Naive thymus-derived CD4-positive, alpha-beta T cell (primary cell): ENCODE data around the gene CACNB3. TPM values are rescaled to one million over a fixed set of nuclear protein-coding genes. Genes with fewer than 3 reads are reported as not detected.

Source experiments
- ATAC-seq: fragments of 150-1000 bp; cut with Tn5 transposase; 2 replicates; pipeline ENCODE4 v1.10.0; 2021; ENCODE audit warnings: mild to moderate bottlenecking, moderate library complexity
- CTCF ChIA-PET: fragments of 350-600 bp; sonication (Branson Sonifier 250); formaldehyde crosslinking; loops from one replicate; lab custom pipeline; 2021; ENCODE audit warnings: antibody characterized with exemption; lab: Charles Lee
- POLR2A ChIA-PET: fragments of 350-600 bp; sonication (Branson Sonifier 250); formaldehyde crosslinking; loops from one replicate; lab custom pipeline; 2021; ENCODE audit warnings: antibody characterized with exemption, inconsistent platforms; lab: Charles Lee
- DNase-seq, 9 donors: peaks; one replicate each; pipeline versions ENCODE4 v3.0.0 to v3.0.0-alpha.2; 2020 to 2022; ENCODE audit warnings: mixed read lengths in 1 of 9
- H3K27ac ChIP-seq: one replicate; pipeline ENCODE4 v1.7.0; 2013; ENCODE audit warnings: mild to moderate bottlenecking, low read depth, low read length, moderate library complexity
- H3K27me3 ChIP-seq, 2 donors: one replicate each; pipeline ENCODE4 v1.7.0; 2013; ENCODE audit warnings: low read length in 2 of 2, mild to moderate bottlenecking in 2 of 2, moderate library complexity in 2 of 2; ENCODE audit not compliant: control insufficient read depth in 2 of 2, insufficient read depth in 2 of 2
- H3K36me3 ChIP-seq, 3 experiments: 1 replicate in 2 of 3; 2 replicates in 1 of 3; pipeline ENCODE4 v1.7.0; 2013; ENCODE audit warnings: low read length in 3 of 3, mild to moderate bottlenecking in 3 of 3, moderate library complexity in 1 of 3; ENCODE audit not compliant: insufficient read depth in 3 of 3, control insufficient read depth in 2 of 3
- H3K4me1 ChIP-seq, 2 donors: one replicate each; pipeline ENCODE4 v1.7.0; 2013; ENCODE audit warnings: low read length in 2 of 2, mild to moderate bottlenecking in 2 of 2, moderate library complexity in 1 of 2; ENCODE audit not compliant: control insufficient read depth in 2 of 2, insufficient read depth in 2 of 2
- H3K4me3 ChIP-seq: 2 replicates; pipeline ENCODE4 v1.7.0; 2013; ENCODE audit warnings: mild to moderate bottlenecking, low read length
- H3K9me3 ChIP-seq, 3 experiments: 1 replicate in 2 of 3; 2 replicates in 1 of 3; pipeline ENCODE4 v1.7.0; 2013; ENCODE audit warnings: low read length in 3 of 3; ENCODE audit not compliant: control insufficient read depth in 2 of 3
- H3K27ac Mint-ChIP-seq, 9 donors: one replicate each; pipeline ENCODE4 v1.8.0; 2020 to 2022; ENCODE audit warnings: mixed read lengths in 9 of 9, mild to moderate bottlenecking in 8 of 9, moderate library complexity in 5 of 9, inconsistent platforms in 2 of 9
- H3K27me3 Mint-ChIP-seq, 5 donors: one replicate each; pipeline ENCODE4 v1.8.0; 2021 to 2022; ENCODE audit warnings: mixed read lengths in 5 of 5, mild to moderate bottlenecking in 1 of 5
- H3K36me3 Mint-ChIP-seq, 5 donors: one replicate each; pipeline ENCODE4 v1.8.0; 2020 to 2022; ENCODE audit warnings: mixed read lengths in 5 of 5, mild to moderate bottlenecking in 3 of 5, inconsistent platforms in 1 of 5
- H3K4me1 Mint-ChIP-seq, 7 donors: one replicate each; pipeline ENCODE4 v1.8.0; 2020 to 2022; ENCODE audit warnings: mixed read lengths in 7 of 7, mild to moderate bottlenecking in 3 of 7, inconsistent platforms in 1 of 7
- H3K4me3 Mint-ChIP-seq, 10 donors: one replicate each; pipeline ENCODE4 v1.8.0; 2020 to 2022; ENCODE audit warnings: mild to moderate bottlenecking in 10 of 10, mixed read lengths in 10 of 10, moderate library complexity in 6 of 10, inconsistent platforms in 2 of 10
- H3K9me3 Mint-ChIP-seq, 11 donors: one replicate each; pipeline ENCODE4 v1.8.0; 2020 to 2022; ENCODE audit warnings: mixed read lengths in 11 of 11, mild to moderate bottlenecking in 4 of 11, inconsistent platforms in 1 of 11, moderate library complexity in 1 of 11
- intact Hi-C, 2 donors: fragments of 100-400 bp; cut with micrococcal nuclease; formaldehyde crosslinking; loops; one replicate each; pipeline ENCODE4 v1.15.1; 2023
- polyA plus RNA-seq, 2 donors: library from polyadenylated mRNA; unstranded; fragments of 300-500 nt; fragmentation: Illumina TruSeq; gene quantifications; one replicate each; pipeline ENCODE4 v1.2.3, GENCODE V29; 2021
- total RNA-seq, 6 experiments: library from RNA in 5 of 6; stranded (reverse) in 5 of 6; gene quantifications; 1 replicate in 5 of 6; 2 replicates in 1 of 6; pipeline ENCODE4 v1.2.3 and lab custom pipeline; 2021 to 2026

The CACNB3 gene
- total and polyA plus RNA-seq, 7 experiments from 2014 or later, result 0.89 to 14.7 (median 4.3) TPM

DNA sequence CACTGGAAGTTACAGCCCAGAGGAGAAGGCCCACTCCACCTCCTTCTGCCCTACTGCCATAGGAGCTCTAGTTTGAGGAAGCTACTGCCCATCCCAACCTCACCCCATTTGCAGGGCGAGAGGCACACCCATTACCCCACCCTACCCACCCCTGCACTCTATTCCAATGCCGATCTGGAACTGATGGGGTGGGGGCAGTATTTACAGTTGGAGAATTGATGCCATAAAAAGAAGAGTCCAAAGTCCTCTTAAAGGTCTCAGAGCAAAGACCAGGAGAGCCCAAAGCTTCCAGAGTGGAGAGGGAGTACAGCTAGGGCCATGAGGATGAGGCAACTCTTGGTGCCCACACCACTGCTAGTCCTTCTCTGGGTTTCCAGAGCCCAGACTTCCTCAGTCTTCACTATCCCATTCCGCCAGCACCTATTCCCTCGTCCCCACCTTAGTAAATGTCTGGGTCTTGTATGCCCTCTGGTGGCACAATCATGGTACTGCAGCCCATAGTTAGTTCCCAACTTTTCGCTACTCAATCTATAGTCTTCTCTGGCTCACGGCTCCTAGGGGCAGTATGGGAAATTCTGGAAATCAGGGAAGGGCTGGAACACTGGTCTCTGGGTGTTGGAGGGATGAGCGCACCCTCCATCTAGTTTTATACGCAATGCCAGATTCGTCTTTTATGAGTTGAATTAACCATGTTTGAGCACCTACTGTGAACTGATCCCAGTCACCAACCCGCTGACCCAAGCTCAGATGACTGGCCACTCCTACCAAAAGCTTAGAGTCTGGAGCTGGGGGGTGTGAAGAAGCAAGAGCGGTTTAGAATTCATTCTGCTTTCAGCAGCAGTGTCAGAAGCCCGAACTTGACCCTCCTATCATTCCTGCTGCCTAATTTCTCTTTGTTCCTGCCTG is 22.5 kb upstream of the CACNB3 start:
- intact Hi-C loops, result loop anchor here (1.0 to 5.0 kb wide), 4 partner anchors 19 to 254 kb away; partner anchors contain the start of gene KANSL2 (in 1 of the 2)
- H3K4me3 ChIP-seq, result no peak overlapping the region
- CTCF ChIA-PET, result interaction anchor here (0.5 to 5.2 kb wide), 9 partner anchors 12 to 1764 kb away, joined by 3 to 58 read pairs (median 3); partner anchors contain the start of gene RND1
- POLR2A ChIA-PET, result interaction anchor here (1.0 to 1.1 kb wide), 2 partner anchors 11 to 20 kb away, joined by 3 read pairs; no protein-coding TSS in a partner anchor
- ATAC-seq (peak; percentile 89), DNase-seq (peak in 8 of 9 donors; percentile 14 to 62 (median 48))
- no peaks in the 10 kb centered on the region for H3K36me3 ChIP-seq
- Mint-ChIP-seq H3K27ac (peak overlapping the region in 1 of 9 donors; percentile 52), H3K36me3 (no peaks in the 10 kb centered on the region), H3K4me1 (peaks cover 0 to 10% (median 4%) of the 10 kb centered on the region in 7 donors), H3K27me3 (peaks cover 0 to 16% (median 3%) of the 10 kb centered on the region in 5 donors), H3K4me3 (no peak overlapping the region), H3K9me3 (no peaks in the 10 kb centered on the region)
- no peaks in the 10 kb centered on the region for H3K27me3 ChIP-seq
- H3K9me3 ChIP-seq, result no peaks in the 10 kb centered on the region
- no peaks in the 10 kb centered on the region for H3K4me1 ChIP-seq
- H3K27ac ChIP-seq, result no peak overlapping the region

DNA sequence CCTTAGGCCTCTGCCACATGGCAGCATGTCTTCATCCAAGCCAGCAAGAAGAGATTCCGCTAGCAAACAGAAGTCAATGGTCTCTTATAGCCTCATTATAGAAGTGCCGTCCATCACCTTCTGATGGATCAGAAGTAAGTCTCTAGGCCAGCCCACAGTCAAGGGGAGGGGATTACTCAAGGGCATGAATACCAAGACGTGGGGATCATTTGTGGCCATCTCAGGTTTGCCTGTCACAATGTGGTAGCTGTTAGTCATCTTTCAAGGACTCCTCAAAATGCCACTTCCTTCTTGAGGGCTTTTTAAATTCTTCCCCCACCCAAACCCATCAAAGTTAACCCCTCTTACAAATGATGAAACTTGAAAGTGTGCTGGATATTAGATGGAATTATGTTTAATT is 21.3 kb upstream of the CACNB3 start:
- Histone ChIP-seq H3K4me3 (no peak overlapping the region), H3K27ac (no peak overlapping the region), H3K4me1 (no peaks in the 10 kb centered on the region), H3K27me3 (no peaks in the 10 kb centered on the region), H3K9me3 (no peaks in the 10 kb centered on the region), H3K36me3 (no peaks in the 10 kb centered on the region)
- ATAC-seq (peak; percentile 36), DNase-seq (no peak)
- Mint-ChIP-seq H3K27ac (no peak overlapping the region), H3K9me3 (no peaks in the 10 kb centered on the region), H3K27me3 (peaks cover 0 to 12% (median 3%) of the 10 kb centered on the region in 5 donors), H3K4me3 (no peak overlapping the region), H3K36me3 (no peaks in the 10 kb centered on the region), H3K4me1 (peaks cover 0 to 10% (median 4%) of the 10 kb centered on the region in 7 donors)
- ChIA-PET POLR2A (interaction anchor here (1.1 kb wide), 1 partner anchor 12 kb away, joined by 3 read pairs; no protein-coding TSS in a partner anchor), CTCF (interaction anchor here (0.6 to 5.2 kb wide), 3 partner anchors 45 to 180 kb away, joined by 3 to 58 read pairs (median 4); no protein-coding TSS in a partner anchor)
- intact Hi-C loops, result loop anchor here (1.0 to 5.0 kb wide), 4 partner anchors 18 to 255 kb away; partner anchors contain the start of gene KANSL2 (in 1 of the 2)

DNA sequence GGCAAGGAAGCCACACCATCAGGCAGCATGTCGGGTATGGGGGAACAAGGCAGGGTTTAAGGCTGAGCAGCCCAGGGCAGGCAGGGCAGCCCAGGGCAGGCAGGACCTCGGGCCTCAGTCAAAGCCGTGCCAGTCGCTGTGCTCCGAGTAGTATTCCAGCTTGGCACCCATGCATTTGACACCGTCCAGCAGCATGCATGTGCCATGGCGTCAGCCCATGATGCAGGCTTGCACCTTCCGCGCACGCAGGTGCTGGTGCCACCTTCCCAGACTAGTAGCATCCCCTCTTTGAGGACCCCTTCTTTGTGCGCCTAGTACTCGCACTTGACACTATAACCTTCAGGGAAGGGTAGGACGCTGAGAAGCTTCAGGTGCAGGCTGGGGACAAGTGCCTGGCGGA is 17.8 kb upstream of the CACNB3 start:
- Mint-ChIP-seq H3K27ac (no peak overlapping the region), H3K9me3 (no peaks in the 10 kb centered on the region), H3K4me1 (peaks cover 0 to 16% (median 7%) of the 10 kb centered on the region in 7 donors), H3K27me3 (peaks cover 0 to 5% (median 0%) of the 10 kb centered on the region in 5 donors), H3K36me3 (no peaks in the 10 kb centered on the region), H3K4me3 (no peak overlapping the region)
- POLR2A ChIA-PET, result no interaction called here
- Histone ChIP-seq H3K27ac (no peak overlapping the region), H3K4me3 (no peak overlapping the region), H3K27me3 (no peaks in the 10 kb centered on the region), H3K36me3 (no peaks in the 10 kb centered on the region), H3K9me3 (no peaks in the 10 kb centered on the region), H3K4me1 (no peaks in the 10 kb centered on the region)
- ATAC-seq (no peak), DNase-seq (no peak)
- CTCF ChIA-PET, result no interaction called here
- intact Hi-C loops, result no loop called here

DNA sequence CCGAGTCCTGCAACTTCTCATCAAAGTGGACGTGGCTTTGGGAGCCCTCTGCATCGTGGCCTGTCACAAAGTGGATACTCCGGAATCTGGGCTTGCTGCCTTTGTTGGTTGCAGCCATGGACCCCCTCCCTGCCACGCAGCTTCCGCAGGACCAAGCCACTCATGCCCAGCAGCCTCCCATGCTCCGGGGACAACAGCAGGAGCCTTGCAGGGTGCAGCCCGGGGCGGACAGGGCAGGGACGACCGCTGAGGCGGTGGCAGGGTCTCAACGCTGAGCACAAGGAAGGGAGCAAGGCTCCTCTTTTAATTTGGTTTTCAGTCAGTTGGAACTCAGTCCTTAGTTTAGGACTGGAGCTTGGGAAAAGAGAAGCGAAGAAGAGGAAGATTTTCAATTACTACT is 17.3 kb upstream of the CACNB3 start:
- Histone ChIP-seq H3K4me1 (no peaks in the 10 kb centered on the region), H3K9me3 (no peaks in the 10 kb centered on the region), H3K27me3 (no peaks in the 10 kb centered on the region), H3K36me3 (no peaks in the 10 kb centered on the region), H3K27ac (no peak overlapping the region), H3K4me3 (no peak overlapping the region)
- Mint-ChIP-seq H3K27me3 (peaks cover 0 to 3% (median 0%) of the 10 kb centered on the region in 5 donors), H3K4me1 (peaks cover 0 to 14% (median 4%) of the 10 kb centered on the region in 7 donors), H3K36me3 (no peaks in the 10 kb centered on the region), H3K4me3 (no peak overlapping the region), H3K27ac (no peak overlapping the region), H3K9me3 (no peaks in the 10 kb centered on the region)
- intact Hi-C loops, result no loop called here
- ATAC-seq (no peak), DNase-seq (no peak)
- POLR2A ChIA-PET, result no interaction called here
- CTCF ChIA-PET, result interaction anchor here (0.6 kb wide), 1 partner anchor 377 kb away, joined by 3 read pairs; no protein-coding TSS in a partner anchor

DNA sequence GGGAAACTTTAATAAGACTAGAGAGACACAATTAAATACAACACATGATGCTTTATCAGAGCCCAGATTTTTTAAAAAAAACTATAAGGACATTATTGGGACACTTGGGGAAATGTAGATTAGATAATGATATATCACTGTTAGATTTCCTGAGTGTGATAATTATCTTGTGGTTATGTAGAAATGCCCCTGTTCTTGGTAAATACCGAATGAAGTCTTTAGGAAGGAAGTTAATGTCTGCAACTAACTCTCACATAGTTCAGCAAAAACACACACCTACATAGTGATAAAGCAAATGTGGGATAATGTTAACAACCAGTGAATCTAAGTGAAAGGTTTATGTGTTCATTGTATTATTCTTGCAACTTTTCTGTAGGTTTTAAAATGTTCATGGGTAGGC is 14.6 kb upstream of the CACNB3 start:
- Histone ChIP-seq H3K4me3 (no peak overlapping the region), H3K27ac (no peak overlapping the region), H3K9me3 (no peaks in the 10 kb centered on the region), H3K4me1 (no peaks in the 10 kb centered on the region), H3K36me3 (no peaks in the 10 kb centered on the region), H3K27me3 (no peaks in the 10 kb centered on the region)
- POLR2A ChIA-PET, result interaction anchor here (0.6 kb wide), 1 partner anchor 57 kb away, joined by 3 read pairs; no protein-coding TSS in a partner anchor
- H3K36me3 Mint-ChIP-seq, result no peaks in the 10 kb centered on the region
- CTCF ChIA-PET, result no interaction called here
- peaks cover 0 to 3% (median 0%) of the 10 kb centered on the region in 5 donors for H3K27me3 Mint-ChIP-seq
- H3K27ac Mint-ChIP-seq, result no peak overlapping the region
- H3K9me3 Mint-ChIP-seq, result no peaks in the 10 kb centered on the region
- intact Hi-C loops, result no loop called here
- DNase-seq, result no peak
- peaks cover 0 to 12% (median 4%) of the 10 kb centered on the region in 7 donors for H3K4me1 Mint-ChIP-seq
- H3K4me3 Mint-ChIP-seq, result no peak overlapping the region
- peak; percentile 14 for ATAC-seq

DNA sequence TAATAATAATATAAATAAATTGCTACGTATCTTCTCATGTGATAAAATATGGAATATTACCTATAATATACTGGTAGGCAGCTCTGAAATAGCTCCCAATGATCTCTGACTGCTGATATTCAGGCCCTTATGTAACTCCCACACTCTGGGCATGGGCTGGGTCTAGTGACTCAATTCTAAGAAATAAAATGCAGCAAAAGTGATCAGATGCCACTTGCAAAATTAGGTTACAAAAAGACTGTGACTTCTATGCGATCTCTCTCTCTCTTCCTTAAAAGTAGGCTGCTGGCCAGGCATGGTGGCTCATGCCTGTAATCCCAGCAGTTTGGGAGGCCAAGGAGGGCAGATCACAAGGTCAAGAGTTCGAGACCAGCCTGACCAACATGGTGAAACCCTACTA is 10.3 kb upstream of the CACNB3 start:
- peaks cover 0 to 16% (median 4%) of the 10 kb centered on the region in 7 donors for H3K4me1 Mint-ChIP-seq
- POLR2A ChIA-PET, result no interaction called here
- intact Hi-C loops, result no loop called here
- H3K36me3 Mint-ChIP-seq, result no peaks in the 10 kb centered on the region
- Histone ChIP-seq H3K9me3 (no peaks in the 10 kb centered on the region), H3K27ac (no peak overlapping the region), H3K27me3 (no peaks in the 10 kb centered on the region), H3K4me1 (no peaks in the 10 kb centered on the region), H3K4me3 (no peak overlapping the region), H3K36me3 (no peaks in the 10 kb centered on the region)
- CTCF ChIA-PET, result no interaction called here
- H3K4me3 Mint-ChIP-seq, result no peak overlapping the region
- no peak overlapping the region for H3K27ac Mint-ChIP-seq
- H3K27me3 Mint-ChIP-seq, result no peaks in the 10 kb centered on the region
- DNase-seq (no peak), ATAC-seq (no peak)
- H3K9me3 Mint-ChIP-seq, result no peaks in the 10 kb centered on the region
